Suprapubic skin (tissue), 4 donors: ENCODE results near the gene CHAF1A.

Experiments
- EP300 ChIP-seq: sonication (generic); formaldehyde crosslinking; IDR thresholded peaks from one replicate; pipeline ENCODE4 v1.6.1; 2017; ENCODE audit warnings: antibody characterized with exemption
- POLR2A ChIP-seq, 2 donors: fragments of 450-650 bp; IDR thresholded peaks; one replicate each; pipeline ENCODE4 v1.6.1; 2017; ENCODE audit warnings: antibody characterized with exemption in 2 of 2, mild to moderate bottlenecking in 2 of 2, moderate library complexity in 2 of 2
- POLR2AphosphoS5 ChIP-seq, 3 donors: sonication (generic); formaldehyde crosslinking; IDR thresholded peaks; one replicate each; pipeline ENCODE4 v1.6.1; 2017; ENCODE audit warnings: antibody characterized with exemption in 3 of 3
- TF ChIP-seq, protein P1 (sequence below), 2 donors: fragments of 200-600 bp in 1 of 2; fragments of 450-650 bp in 1 of 2; sonication (generic) in 1 of 2; IDR thresholded peaks; one replicate each; pipeline ENCODE4 v1.5.1; 2016 to 2019; ENCODE audit warnings: antibody characterized with exemption in 2 of 2, mild to moderate bottlenecking in 1 of 2, moderate library complexity in 1 of 2

DNA sequence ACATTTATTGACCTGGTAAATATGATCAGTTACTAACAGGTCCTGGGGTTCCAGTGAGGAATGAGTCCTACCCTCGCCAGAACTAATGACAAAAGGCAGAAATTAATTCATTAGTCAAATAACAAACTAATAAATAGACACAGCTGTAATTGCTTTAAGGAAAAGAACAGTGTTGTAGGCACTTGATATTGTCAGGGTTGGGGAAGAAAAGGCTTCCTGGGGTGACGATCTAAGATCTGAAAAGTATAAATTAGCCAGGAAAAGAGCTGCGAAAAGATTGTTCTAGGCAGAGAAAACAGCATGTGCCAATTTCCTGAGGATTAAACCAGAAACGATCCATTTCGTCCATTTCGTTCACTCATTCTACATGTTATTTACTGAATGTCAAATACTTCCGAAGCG, 670 bp upstream of the CHAF1A start:
- TF ChIP-seq POLR2A (IDR thresholded peaks at IDR 0.05): no peak
- TF ChIP-seq EP300: no peak
- TF ChIP-seq, protein P1, sequence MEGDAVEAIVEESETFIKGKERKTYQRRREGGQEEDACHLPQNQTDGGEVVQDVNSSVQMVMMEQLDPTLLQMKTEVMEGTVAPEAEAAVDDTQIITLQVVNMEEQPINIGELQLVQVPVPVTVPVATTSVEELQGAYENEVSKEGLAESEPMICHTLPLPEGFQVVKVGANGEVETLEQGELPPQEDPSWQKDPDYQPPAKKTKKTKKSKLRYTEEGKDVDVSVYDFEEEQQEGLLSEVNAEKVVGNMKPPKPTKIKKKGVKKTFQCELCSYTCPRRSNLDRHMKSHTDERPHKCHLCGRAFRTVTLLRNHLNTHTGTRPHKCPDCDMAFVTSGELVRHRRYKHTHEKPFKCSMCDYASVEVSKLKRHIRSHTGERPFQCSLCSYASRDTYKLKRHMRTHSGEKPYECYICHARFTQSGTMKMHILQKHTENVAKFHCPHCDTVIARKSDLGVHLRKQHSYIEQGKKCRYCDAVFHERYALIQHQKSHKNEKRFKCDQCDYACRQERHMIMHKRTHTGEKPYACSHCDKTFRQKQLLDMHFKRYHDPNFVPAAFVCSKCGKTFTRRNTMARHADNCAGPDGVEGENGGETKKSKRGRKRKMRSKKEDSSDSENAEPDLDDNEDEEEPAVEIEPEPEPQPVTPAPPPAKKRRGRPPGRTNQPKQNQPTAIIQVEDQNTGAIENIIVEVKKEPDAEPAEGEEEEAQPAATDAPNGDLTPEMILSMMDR (IDR thresholded peaks at IDR 0.05): no peak
- TF ChIP-seq POLR2AphosphoS5 (IDR thresholded peaks at IDR 0.05): no peak
